ENCODE data around the gene SLC23A1.
A peak's percentile ranks its signal among the peaks of the same experiment; 100 is the strongest.
"Not testable (repeated sequence)": the region's sequence is repeated elsewhere in the genome, so short reads cannot be mapped to it uniquely, and the experiment has no call there.

The SLC23A1 gene

DNA sequence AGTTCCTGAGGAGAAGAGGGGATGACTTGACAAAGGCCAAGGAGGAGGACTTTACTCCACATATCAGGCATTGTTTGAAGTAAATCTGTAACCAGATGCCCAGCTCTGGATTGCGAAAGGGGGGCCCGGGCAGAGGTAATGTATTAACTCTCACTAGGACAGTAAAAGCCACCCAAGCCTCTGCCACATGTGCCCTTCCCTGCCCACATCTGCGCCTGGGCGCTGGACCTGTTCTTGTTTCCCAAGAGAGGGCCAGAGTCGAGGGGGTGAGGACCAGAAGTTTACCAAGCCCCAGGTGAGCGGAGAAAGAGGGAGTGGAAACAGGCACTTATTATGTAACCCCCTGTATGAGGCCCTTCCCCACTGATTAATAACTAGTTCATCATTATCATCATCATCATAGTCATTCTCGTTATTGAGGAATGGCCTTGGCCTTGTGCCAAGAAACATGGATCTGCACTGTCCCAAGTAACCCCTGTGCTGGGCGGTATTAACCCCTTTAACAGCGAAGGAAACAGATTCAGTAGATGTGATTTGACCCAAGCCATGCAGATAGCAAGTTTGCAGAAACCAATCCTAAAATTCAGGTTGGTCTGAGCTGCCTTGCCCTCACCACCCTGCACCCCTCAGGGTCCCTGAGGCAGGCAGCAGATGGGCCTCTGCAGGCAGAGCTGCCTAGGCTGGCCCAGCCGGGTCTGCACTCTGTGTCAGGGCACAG, at the start of gene SLC23A1:
TSS of gene SLC23A1 (minus strand) at position 23 of the 718 bp plus-strand sequence. CDS start 44 bp downstream, outside the sequence.
- peak; percentile 35 for DNase-seq

DNA sequence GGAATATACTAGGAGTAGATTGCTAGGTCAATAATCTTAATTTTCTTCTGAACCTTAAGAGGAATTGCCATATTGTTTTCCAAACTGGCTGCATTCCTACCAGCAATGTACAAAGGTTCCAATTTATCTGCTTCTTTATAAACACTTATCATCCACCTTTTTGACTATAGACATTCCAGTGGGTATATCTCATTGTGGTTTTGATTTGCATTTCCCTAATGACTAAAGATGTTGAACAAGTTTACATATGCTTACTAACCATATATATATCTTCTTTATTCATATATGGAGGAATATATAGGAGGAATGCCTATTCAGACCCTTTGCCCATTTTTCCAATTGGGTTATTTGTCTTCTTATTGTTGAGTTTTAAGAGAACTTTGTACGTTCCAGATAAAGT, 48.6 kb upstream of the SLC23A1 start:
- DNase-seq: no peak

DNA sequence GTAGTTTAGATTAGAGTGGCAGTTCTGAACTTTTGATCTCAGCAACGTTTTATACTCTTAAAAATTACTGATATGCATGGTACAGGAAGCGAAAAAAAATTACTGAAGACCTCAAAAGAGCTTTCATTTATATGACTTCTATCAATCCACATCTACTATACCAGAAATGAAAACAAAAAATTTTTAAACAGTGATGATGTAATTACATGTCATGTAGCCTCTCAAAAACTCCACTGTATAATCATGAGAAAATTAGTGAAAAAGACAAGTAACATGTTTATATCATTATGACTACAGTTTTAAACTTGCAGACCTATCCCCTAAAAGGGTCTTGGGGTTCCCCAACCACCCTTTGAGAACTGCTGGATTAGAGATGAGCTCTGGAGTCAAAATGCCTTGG, 46.9 kb upstream of the SLC23A1 start:
- no peak for DNase-seq

GRCh38 chr5:139426203-139426885, 43.2 kb upstream of the SLC23A1 start:
- no peak for DNase-seq

- no peak for DNase-seq
Observed at GRCh38 chr5:139425497-139425896, 42.4 kb upstream of the SLC23A1 start.

GRCh38 chr5:139422307-139422893, 39.3 kb upstream of the SLC23A1 start:
- peak; percentile 72 for DNase-seq

DNA sequence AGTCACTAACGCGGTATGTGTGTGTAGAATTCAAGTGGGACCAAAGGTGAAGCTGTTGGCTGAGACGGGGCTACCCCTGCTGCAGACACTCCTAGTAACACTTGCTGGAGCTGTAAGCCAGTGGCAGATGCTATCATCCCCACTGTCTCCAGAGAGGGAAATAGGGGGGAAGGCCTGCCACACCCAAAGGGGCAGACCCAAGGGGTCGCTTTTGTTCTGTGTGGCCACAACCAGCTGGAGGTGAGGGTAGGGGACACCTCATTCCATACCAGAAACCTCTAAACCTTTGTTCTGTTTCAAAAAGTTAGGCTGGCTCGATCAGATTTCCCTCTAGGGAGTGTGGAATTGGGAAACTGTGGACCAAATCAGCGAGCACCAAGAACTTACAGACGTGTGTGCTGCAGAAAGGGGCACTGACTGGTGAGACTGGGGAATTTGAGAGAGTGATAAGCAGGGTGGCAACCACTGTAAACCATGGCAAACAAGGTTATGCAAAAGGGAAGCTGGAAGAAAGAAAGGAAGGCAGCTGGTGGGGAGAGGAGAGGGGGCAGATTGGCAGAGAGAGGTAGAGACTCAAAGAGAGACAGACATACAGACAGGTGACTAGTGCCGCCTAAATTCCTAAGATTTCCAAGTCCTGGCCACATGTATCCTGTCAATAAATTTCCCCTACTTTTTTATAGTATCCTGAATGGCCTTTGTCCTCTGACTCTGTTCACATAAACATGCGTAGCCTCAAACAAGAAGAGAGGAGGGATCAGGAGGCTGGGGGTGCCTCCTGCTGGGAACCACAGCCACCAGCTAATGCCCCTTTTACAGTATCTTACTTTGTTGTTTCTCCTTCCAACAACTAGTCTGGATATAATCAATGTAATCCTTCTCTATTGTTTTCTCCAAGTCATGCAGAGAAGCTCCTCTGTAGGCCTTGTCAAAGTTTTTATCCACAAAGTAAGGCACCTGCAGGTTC, 36.4 kb upstream of the SLC23A1 start:
- no peak for DNase-seq

- DNase-seq: no peak
Observed at GRCh38 chr5:139418793-139419192, 35.7 kb upstream of the SLC23A1 start.

- peak; percentile 62 for DNase-seq
Observed at GRCh38 chr5:139417214-139417613, 34.1 kb upstream of the SLC23A1 start.

- no peak for DNase-seq
Observed at GRCh38 chr5:139416651-139417050, 33.6 kb upstream of the SLC23A1 start.

GRCh38 chr5:139415869-139416268, 32.8 kb upstream of the SLC23A1 start:
- DNase-seq: no peak

DNA sequence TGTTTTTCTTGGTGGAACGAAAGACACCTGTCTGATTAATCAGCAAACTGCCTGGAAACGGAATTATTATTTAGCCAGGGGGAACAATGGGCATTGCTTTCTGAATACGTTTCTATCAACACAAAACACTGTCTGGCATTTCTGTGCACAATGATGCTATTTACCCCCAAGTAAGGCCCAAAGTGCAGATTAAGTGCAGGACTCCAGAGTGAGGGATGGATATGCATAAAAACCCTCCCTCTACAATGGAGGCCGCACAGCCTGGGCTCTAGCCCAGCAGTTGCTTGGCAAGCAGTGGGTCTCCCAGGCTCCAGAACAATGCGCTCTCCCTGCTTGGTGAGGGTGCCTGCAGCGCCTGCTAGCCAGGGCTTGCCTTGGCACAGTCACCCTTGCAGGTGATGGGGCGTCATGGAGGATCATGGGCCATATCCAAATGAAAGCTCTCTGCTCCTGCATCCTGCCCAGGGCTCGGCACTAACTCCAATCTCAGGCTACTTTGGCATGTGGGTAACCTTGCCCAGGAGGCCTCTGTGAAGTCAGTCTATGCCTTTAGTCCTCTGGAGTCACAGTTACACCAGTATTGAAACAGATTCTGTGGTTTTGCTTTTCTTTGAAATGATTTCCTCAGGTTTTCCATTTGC, 32.2 kb upstream of the SLC23A1 start:
- DNase-seq: peak; percentile 77

GRCh38 chr5:139414581-139415130, 31.6 kb upstream of the SLC23A1 start:
- peak; percentile 24 for DNase-seq

GRCh38 chr5:139413963-139414362, 30.9 kb upstream of the SLC23A1 start:
- DNase-seq: no peak

DNA sequence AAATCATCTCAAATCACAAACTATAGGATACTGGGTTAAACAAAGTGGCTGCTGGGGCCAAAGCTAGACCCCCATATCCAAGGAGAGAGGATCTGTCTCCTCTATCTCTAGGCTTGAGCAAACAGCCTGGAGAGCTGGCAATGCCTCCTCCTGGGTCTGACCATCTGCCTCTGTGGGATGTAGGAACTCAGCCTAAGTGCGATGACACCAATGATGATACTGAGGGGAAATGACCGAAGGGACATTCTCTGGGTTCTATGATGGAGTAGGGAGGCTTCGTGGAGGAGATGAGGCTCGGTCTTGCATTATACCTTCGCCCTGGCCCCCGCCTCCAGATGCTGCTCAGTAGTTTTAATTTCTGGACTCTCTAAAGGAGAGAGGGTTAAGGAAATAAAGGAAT, 30.1 kb upstream of the SLC23A1 start:
- DNase-seq: no peak

- no peak for DNase-seq
Observed at GRCh38 chr5:139410993-139411828, 28.1 kb upstream of the SLC23A1 start.

GRCh38 chr5:139410121-139410992, 27.3 kb upstream of the SLC23A1 start:
- no peak for DNase-seq

DNA sequence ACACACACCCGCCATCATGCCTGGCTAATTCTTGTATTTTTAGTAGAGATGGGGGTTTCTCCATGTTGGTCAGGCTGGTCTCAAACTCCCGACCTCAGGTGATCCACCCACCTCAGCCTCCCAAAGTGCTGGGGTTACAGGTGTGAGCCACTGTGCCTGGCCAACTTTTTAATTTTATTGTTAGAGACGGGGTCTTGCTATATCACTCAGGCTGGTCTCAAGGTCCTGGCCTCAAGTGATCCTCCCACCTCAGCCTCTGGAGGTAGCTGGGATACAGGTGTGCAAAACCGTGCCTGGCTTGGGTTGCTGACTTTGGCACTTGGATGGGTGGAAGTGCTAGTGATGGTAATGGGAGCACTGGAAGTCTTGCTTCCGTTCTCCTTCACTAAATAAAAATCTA, 26.0 kb upstream of the SLC23A1 start:
- DNase-seq: not testable (repeated sequence)

- DNase-seq: no peak
Observed at GRCh38 chr5:139408191-139408590, 25.1 kb upstream of the SLC23A1 start.

- DNase-seq: no peak
Observed at GRCh38 chr5:139407517-139407916, 24.4 kb upstream of the SLC23A1 start.

Measured in NCI-H1694 treated with DMSO at 0.1 percent for 48 hours (cell line).